B cell (primary cell): Measurements from ENCODE around the gene CEACAM3. TPM values are rescaled to one million over a fixed set of nuclear protein-coding genes. Genes with fewer than 3 reads are reported as not detected.

Experiments used
- ATAC-seq: fragments of 200-7000 bp; cut with Tn5 transposase; one replicate; pipeline ENCODE4 v1.10.0; 2021; ENCODE audit warnings: low read depth, mild to moderate bottlenecking, moderate number of reproducible peaks, moderate library complexity
- CTCF ChIA-PET: fragments of 350-600 bp; sonication (Branson Sonifier 250); formaldehyde crosslinking; loops from one replicate; lab custom pipeline; 2021; ENCODE audit warnings: antibody characterized with exemption, inconsistent platforms; lab: Charles Lee
- POLR2A ChIA-PET: fragments of 350-600 bp; sonication (Branson Sonifier 250); formaldehyde crosslinking; loops from one replicate; lab custom pipeline; 2021; ENCODE audit warnings: antibody characterized with exemption; lab: Charles Lee
- DNase-seq: peaks from one replicate; pipeline ENCODE4 v3.0.0; 2013
- H2AFZ ChIP-seq: 2 replicates; pipeline ENCODE4 v1.6.1; 2012; ENCODE audit warnings: mild to moderate bottlenecking, low read depth, low read length; ENCODE audit not compliant: insufficient read depth, poor library complexity, severe bottlenecking
- H3K27ac ChIP-seq, 2 donors: 1 replicate in 1 of 2; 2 replicates in 1 of 2; pipeline ENCODE4 v1.5.1; 2012 to 2013; ENCODE audit warnings: low read length in 2 of 2, mild to moderate bottlenecking in 2 of 2, moderate library complexity in 1 of 2
- H3K27me3 ChIP-seq, 4 experiments: fragments of 200-600 bp in 1 of 4; sonication (generic) in 1 of 4; replicated peaks in 1 of 4; 1 replicate in 2 of 4; 2 replicates in 2 of 4; pipeline versions ENCODE4 v1.6.1 to v1.7.0; 2013 to 2016; ENCODE audit warnings: low read length in 3 of 4, mild to moderate bottlenecking in 2 of 4, mixed read lengths in 1 of 4, moderate library complexity in 1 of 4; ENCODE audit not compliant: insufficient read depth in 4 of 4, control insufficient read depth in 3 of 4; ENCODE audit errors: control extremely low read depth in 1 of 4
- H3K36me3 ChIP-seq, 2 experiments: replicated peaks in 1 of 2; 1 replicate in 1 of 2; 2 replicates in 1 of 2; pipeline versions ENCODE4 v1.6.1 to v1.7.1; 2013; ENCODE audit warnings: low read length in 1 of 2; ENCODE audit not compliant: insufficient read depth in 2 of 2, control insufficient read depth in 1 of 2; ENCODE audit errors: control extremely low read depth in 1 of 2, extremely low read depth in 1 of 2
- H3K4me1 ChIP-seq, 2 donors: fragments of 200-600 bp in 1 of 2; sonication (generic) in 1 of 2; 1 replicate in 1 of 2; 2 replicates in 1 of 2; pipeline versions ENCODE4 v1.5.1 to v1.6.1; 2013 to 2017; ENCODE audit warnings: low read length in 2 of 2; ENCODE audit not compliant: control insufficient read depth in 2 of 2, insufficient read depth in 2 of 2
- H3K4me2 ChIP-seq: replicated peaks from 2 replicates; pipeline ENCODE3; 2012; ENCODE audit warnings: mild to moderate bottlenecking, low read depth, low read length; ENCODE audit not compliant: poor library complexity, severe bottlenecking
- H3K4me3 ChIP-seq, 5 experiments: fragments of 200-600 bp in 1 of 5; sonication (generic) in 1 of 5; 1 replicate in 3 of 5; 2 replicates in 2 of 5; pipeline versions ENCODE4 v1.5.1 to v1.7.0; 2011 to 2016; ENCODE audit warnings: low read length in 4 of 5, mild to moderate bottlenecking in 4 of 5, low read depth in 2 of 5, control low read depth in 1 of 5, moderate library complexity in 1 of 5; ENCODE audit not compliant: insufficient read depth in 1 of 5; ENCODE audit errors: control extremely low read depth in 1 of 5, extremely low read depth in 1 of 5
- H3K79me2 ChIP-seq: fragments of 200-600 bp; sonication (generic); one replicate; pipeline ENCODE4 v1.6.0; 2016; ENCODE audit warnings: low read length; ENCODE audit not compliant: control insufficient read depth, insufficient read depth
- H3K9ac ChIP-seq: fragments of 200-600 bp; sonication (generic); 2 replicates; pipeline ENCODE4 v1.6.1; 2017; ENCODE audit warnings: mild to moderate bottlenecking, low read length, moderate library complexity
- H3K9me3 ChIP-seq, 3 donors: one replicate each; pipeline versions ENCODE4 v1.6.1 to v1.7.1; 2013; ENCODE audit warnings: low read length in 2 of 3; ENCODE audit not compliant: control insufficient read depth in 2 of 3, insufficient read depth in 1 of 3; ENCODE audit errors: control extremely low read depth in 1 of 3
- H4K20me1 ChIP-seq: 2 replicates; pipeline ENCODE4 v1.6.0; 2012; ENCODE audit warnings: mild to moderate bottlenecking, low read length; ENCODE audit not compliant: insufficient read depth, control insufficient read depth, poor library complexity, severe bottlenecking
- H3K27ac Mint-ChIP-seq: one replicate; pipeline ENCODE4 v1.8.0; 2021; ENCODE audit warnings: mixed read lengths
- H3K27me3 Mint-ChIP-seq: one replicate; pipeline ENCODE4 v1.8.0; 2021; ENCODE audit warnings: mixed read lengths
- H3K4me1 Mint-ChIP-seq: one replicate; pipeline ENCODE4 v1.8.0; 2021; ENCODE audit warnings: mixed read lengths
- H3K4me3 Mint-ChIP-seq: one replicate; pipeline ENCODE4 v1.8.0; 2021; ENCODE audit warnings: mixed read lengths
- H3K9me3 Mint-ChIP-seq: one replicate; pipeline ENCODE4 v1.8.0; 2022; ENCODE audit warnings: mixed read lengths; ENCODE audit not compliant: insufficient read depth
- CTCF ChIP-seq: fragments of 200-600 bp; IDR thresholded peaks from one replicate; pipeline ENCODE4 v1.8.0; 2022; ENCODE audit warnings: antibody characterized with exemption, mild to moderate bottlenecking
- EZH2 ChIP-seq: IDR thresholded peaks from 2 replicates; pipeline ENCODE4 v1.6.1; 2012; ENCODE audit warnings: borderline replicate concordance, low read depth, mild to moderate bottlenecking, moderate library complexity, low read length; ENCODE audit not compliant: insufficient read depth, poor library complexity, severe bottlenecking
- WGBS: methylation state at CpG from one replicate; pipeline ENCODE4 v1.1.5; 2013; ENCODE audit warnings: missing lambda C conversion rate; ENCODE audit not compliant: insufficient coverage; 5-methylcytosine and 5-hydroxymethylcytosine counted together
- intact Hi-C: fragments of 100-400 bp; cut with micrococcal nuclease; formaldehyde crosslinking; loops from one replicate; pipeline ENCODE4 v1.10.0; 2022
- polyA plus RNA-seq: library from polyadenylated mRNA; depleted of rRNA; stranded (reverse); fragments of >200 nt; gene quantifications from 2 replicates; pipeline ENCODE4 v1.2.3, GENCODE V29; 2012
- total RNA-seq, 2 donors: library from RNA; stranded (reverse); fragments of 120-200 nt in 1 of 2; gene quantifications; 1 replicate in 1 of 2; 2 replicates in 1 of 2; pipeline versions ENCODE4 v1.2.3 to v1.2.4, GENCODE V29; 2013 to 2022

CEACAM3 gene
- total and polyA plus RNA-seq, 2 donors (not counting 1 experiment from before 2014, with no cell fraction given): not detected

DNA sequence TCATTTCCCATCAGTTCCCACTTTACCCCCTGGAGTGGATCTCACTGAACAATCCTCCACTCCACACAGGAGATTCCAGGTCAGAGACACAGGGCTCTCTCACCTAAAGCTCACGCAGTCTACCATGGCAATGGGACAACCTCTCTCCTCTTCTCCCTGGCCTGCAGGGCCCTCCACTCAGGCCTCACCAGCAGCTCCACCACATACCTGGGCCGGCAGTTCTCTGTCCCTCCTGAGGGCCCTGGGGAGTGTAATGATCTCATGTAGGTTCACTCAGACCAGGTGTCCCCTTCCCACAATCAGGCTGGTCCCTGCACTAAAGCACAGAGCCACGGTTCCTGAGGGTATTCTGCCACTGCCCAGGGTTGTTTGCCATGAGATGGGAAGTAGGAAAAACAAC is 15.6 kb downstream of the CEACAM3 start:
- TF ChIP-seq CTCF (no peak), EZH2 (no peak)
- ATAC-seq (no peak), DNase-seq (no peak)
- Histone ChIP-seq H4K20me1 (no peaks in the 10 kb centered on the region), H3K27me3 (no peaks in the 10 kb centered on the region), H2AFZ (no peak overlapping the region), H3K9me3 (no peaks in the 10 kb centered on the region), H3K36me3 (no peaks in the 10 kb centered on the region), H3K9ac (no peak overlapping the region), H3K79me2 (no peaks in the 10 kb centered on the region), H3K4me1 (peaks cover 10 to 25% of the 10 kb centered on the region in 2 donors), H3K27ac (no peak overlapping the region), H3K4me3 (no peak overlapping the region), H3K4me2 (no peak overlapping the region)
- intact Hi-C loops: no loop called here
- WGBS: 100% methylated on average over 1 of the region's 3 CpGs
- Mint-ChIP-seq H3K9me3 (no peaks in the 10 kb centered on the region), H3K27ac (no peak overlapping the region), H3K27me3 (no peaks in the 10 kb centered on the region), H3K4me1 (peaks cover 18% of the 10 kb centered on the region), H3K4me3 (no peak overlapping the region)
- ChIA-PET POLR2A (no interaction called here), CTCF (interaction anchor here (1.0 to 2.7 kb wide), 4 partner anchors 9 to 18 kb away, joined by 3 to 13 read pairs (median 8); partner anchors contain the start of gene CEACAM3)

- Histone ChIP-seq H3K4me1 (peaks cover 10 to 21% of the 10 kb centered on the region in 2 donors), H2AFZ (no peak overlapping the region), H4K20me1 (no peaks in the 10 kb centered on the region), H3K4me2 (no peak overlapping the region), H3K4me3 (no peak overlapping the region), H3K27me3 (no peaks in the 10 kb centered on the region), H3K79me2 (no peaks in the 10 kb centered on the region), H3K9me3 (no peaks in the 10 kb centered on the region), H3K36me3 (no peaks in the 10 kb centered on the region), H3K27ac (no peak overlapping the region), H3K9ac (no peak overlapping the region)
- CTCF ChIA-PET: interaction anchor here (1.1 to 1.6 kb wide), 3 partner anchors 18 to 60 kb away, joined by 3 to 4 read pairs (median 3); no protein-coding TSS in a partner anchor
- TF ChIP-seq CTCF (no peak), EZH2 (no peak)
- intact Hi-C loops: no loop called here
- no peaks in the 10 kb centered on the region for H3K27me3 Mint-ChIP-seq
- DNase-seq: no peak
- H3K9me3 Mint-ChIP-seq: no peaks in the 10 kb centered on the region
- peaks cover 18% of the 10 kb centered on the region for H3K4me1 Mint-ChIP-seq
- WGBS: 90% methylated on average over 4 of the region's 4 CpGs
- POLR2A ChIA-PET: no interaction called here
- H3K27ac Mint-ChIP-seq: no peak overlapping the region
- H3K4me3 Mint-ChIP-seq: no peak overlapping the region
- no peak for ATAC-seq
Measured at GRCh38 chr19:41813911-41814310, 17.5 kb downstream of the CEACAM3 start.
